GM18519 (cell line): ENCODE data around the gene VIPR2.
"Not testable (repeated sequence)": the region's sequence is repeated elsewhere in the genome, so short reads cannot be mapped to it uniquely, and the experiment has no call there.

Experiments
- ATAC-seq: cut with Tn5 transposase; IDR thresholded peaks from one replicate; pipeline ENCODE4 v1.9.1; 2021; ENCODE audit warnings: mild to moderate bottlenecking, moderate library complexity; ENCODE audit not compliant: unreplicated experiment, low FRiP score

Gene VIPR2

GRCh38 chr7:159015454-159016410, 128.9 kb downstream of the VIPR2 start:
- ATAC-seq = no peak

- no peak for ATAC-seq
These were observed 129.6 kb downstream of the VIPR2 start for GRCh38 chr7:159015081-159015453.

GRCh38 chr7:159014297-159015062, 130.2 kb downstream of the VIPR2 start:
- no peak for ATAC-seq

- no peak for ATAC-seq
These were observed 130.8 kb downstream of the VIPR2 start for GRCh38 chr7:159013825-159014289.

GRCh38 chr7:159013181-159013690, 131.4 kb downstream of the VIPR2 start:
- ATAC-seq = no peak

- ATAC-seq = no peak
These were observed 132.2 kb downstream of the VIPR2 start for GRCh38 chr7:159012353-159013069.

- ATAC-seq = no peak
These were observed 133.0 kb downstream of the VIPR2 start for GRCh38 chr7:159011722-159012022.

- ATAC-seq = no peak
These were observed 133.5 kb downstream of the VIPR2 start for GRCh38 chr7:159010937-159011721.

- no peak for ATAC-seq
These were observed 134.3 kb downstream of the VIPR2 start for GRCh38 chr7:159010411-159010810.

- ATAC-seq = no peak
These were observed 134.7 kb downstream of the VIPR2 start for GRCh38 chr7:159009951-159010350.

GRCh38 chr7:159008417-159008816, 136.2 kb downstream of the VIPR2 start:
- no peak for ATAC-seq

GRCh38 chr7:159007996-159008389, 136.7 kb downstream of the VIPR2 start:
- ATAC-seq = no peak

- no peak for ATAC-seq
These were observed 137.2 kb downstream of the VIPR2 start for GRCh38 chr7:159007364-159007995.

- no peak for ATAC-seq
These were observed 138.0 kb downstream of the VIPR2 start for GRCh38 chr7:159006610-159007130.

- ATAC-seq = not testable (repeated sequence)
These were observed 138.6 kb downstream of the VIPR2 start for GRCh38 chr7:159006022-159006609.

- no peak for ATAC-seq
These were observed 139.0 kb downstream of the VIPR2 start for GRCh38 chr7:159005618-159006017.

- ATAC-seq = no peak
These were observed 140.3 kb downstream of the VIPR2 start for GRCh38 chr7:159004411-159004810.

- no peak for ATAC-seq
These were observed 142.9 kb downstream of the VIPR2 start for GRCh38 chr7:159001811-159002210.
